ENCODE data around the gene ANKLE1. TPM values are rescaled to one million over a fixed set of nuclear protein-coding genes. Genes with fewer than 3 reads are reported as not detected.

The ANKLE1 gene
- total and polyA plus RNA-seq, 10 of the 15 experiments (the other 5 are each of a cell fraction or from before 2014, with no cell fraction given), result 2.2 to 17.9 (median 10.9) TPM

DNA sequence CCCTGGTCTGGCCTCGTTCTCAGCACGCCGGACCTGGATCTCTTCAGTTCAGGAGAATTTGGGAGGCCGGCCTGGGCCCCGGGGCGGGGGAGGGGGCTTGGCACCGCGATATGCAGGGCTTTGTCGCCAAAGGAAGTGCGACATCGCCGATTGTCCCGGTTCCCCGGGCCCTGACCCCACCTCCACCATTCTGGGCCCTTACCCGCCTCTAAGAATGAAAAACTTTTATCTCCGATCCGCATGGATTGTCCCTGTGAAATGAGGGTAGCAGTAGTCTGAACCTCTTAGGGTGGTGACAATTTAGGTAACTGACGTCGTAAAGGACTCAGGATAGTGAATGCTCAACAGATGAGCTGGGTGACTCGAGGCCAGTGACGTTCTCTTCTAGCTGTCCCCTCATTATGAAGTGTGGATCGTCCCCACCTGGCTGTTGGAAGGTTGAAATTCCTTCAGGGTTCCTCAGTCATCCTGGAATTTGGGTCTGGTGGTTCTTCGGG is 28.3 kb downstream of the ANKLE1 start (continued):
- TF ChIP-seq, protein P1, sequence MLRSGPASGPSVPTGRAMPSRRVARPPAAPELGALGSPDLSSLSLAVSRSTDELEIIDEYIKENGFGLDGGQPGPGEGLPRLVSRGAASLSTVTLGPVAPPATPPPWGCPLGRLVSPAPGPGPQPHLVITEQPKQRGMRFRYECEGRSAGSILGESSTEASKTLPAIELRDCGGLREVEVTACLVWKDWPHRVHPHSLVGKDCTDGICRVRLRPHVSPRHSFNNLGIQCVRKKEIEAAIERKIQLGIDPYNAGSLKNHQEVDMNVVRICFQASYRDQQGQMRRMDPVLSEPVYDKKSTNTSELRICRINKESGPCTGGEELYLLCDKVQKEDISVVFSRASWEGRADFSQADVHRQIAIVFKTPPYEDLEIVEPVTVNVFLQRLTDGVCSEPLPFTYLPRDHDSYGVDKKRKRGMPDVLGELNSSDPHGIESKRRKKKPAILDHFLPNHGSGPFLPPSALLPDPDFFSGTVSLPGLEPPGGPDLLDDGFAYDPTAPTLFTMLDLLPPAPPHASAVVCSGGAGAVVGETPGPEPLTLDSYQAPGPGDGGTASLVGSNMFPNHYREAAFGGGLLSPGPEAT (IDR thresholded peaks at IDR 0.05; ENCODE audit: low read depth), result no peak
- TF ChIP-seq RB1 (IDR thresholded peaks at IDR 0.05; ENCODE audit: borderline replicate concordance), result no peak
- no peak for TF ChIP-seq RFX5 (IDR thresholded peaks at IDR 0.05; ENCODE audit: low read depth, low read length)
- TF ChIP-seq IRF3 (IDR thresholded peaks at IDR 0.05), result no peak
- TF ChIP-seq CEBPZ (IDR thresholded peaks at IDR 0.05; ENCODE audit: low read depth, low read length), result no peak
- no peak for TF ChIP-seq SUZ12 (IDR thresholded peaks at IDR 0.05; ENCODE audit: unreplicated experiment)
- no peak for TF ChIP-seq FOXM1 (IDR thresholded peaks at IDR 0.05; ENCODE audit: low read depth, low read length)
- TF ChIP-seq MLLT1 (IDR thresholded peaks at IDR 0.05), result no peak
- TF ChIP-seq CEBPB (IDR thresholded peaks at IDR 0.05; ENCODE audit: borderline replicate concordance in 1 of 2, low read depth in 2 of 2, low read length in 2 of 2), result no peak
- TF ChIP-seq SMAD1 (IDR thresholded peaks at IDR 0.05; ENCODE audit: low read depth, partially characterized antibody), result no peak
- TF ChIP-seq USF2 (IDR thresholded peaks at IDR 0.05; ENCODE audit: borderline replicate concordance, low read depth, low read length), result no peak
- TF ChIP-seq GABPA (IDR thresholded peaks at IDR 0.05; ENCODE audit: low read depth), result peak; percentile 80; the same call in 1 of the 2 replicates
- TF ChIP-seq SMARCA5 (IDR thresholded peaks at IDR 0.05), result 0 out of 2 replicates have a peak, but pooled peaks have one; percentile 0
- TF ChIP-seq NFYB (IDR thresholded peaks at IDR 0.05; ENCODE audit: insufficient read depth, low read depth, low read length), result no peak
- TF ChIP-seq SIN3A (IDR thresholded peaks at IDR 0.05; ENCODE audit: low read depth, low read length), result no peak
- no peak for TF ChIP-seq SREBF2 (IDR thresholded peaks at IDR 0.05; ENCODE audit: low read length)
- no peak for TF ChIP-seq FOS (IDR thresholded peaks at IDR 0.05; ENCODE audit: borderline replicate concordance, extremely low read depth, insufficient read length)
- TF ChIP-seq, protein P2, sequence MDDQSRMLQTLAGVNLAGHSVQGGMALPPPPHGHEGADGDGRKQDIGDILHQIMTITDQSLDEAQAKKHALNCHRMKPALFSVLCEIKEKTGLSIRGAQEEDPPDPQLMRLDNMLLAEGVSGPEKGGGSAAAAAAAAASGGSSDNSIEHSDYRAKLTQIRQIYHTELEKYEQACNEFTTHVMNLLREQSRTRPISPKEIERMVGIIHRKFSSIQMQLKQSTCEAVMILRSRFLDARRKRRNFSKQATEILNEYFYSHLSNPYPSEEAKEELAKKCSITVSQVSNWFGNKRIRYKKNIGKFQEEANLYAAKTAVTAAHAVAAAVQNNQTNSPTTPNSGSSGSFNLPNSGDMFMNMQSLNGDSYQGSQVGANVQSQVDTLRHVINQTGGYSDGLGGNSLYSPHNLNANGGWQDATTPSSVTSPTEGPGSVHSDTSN (IDR thresholded peaks at IDR 0.05; ENCODE audit: insufficient replicate concordance, low read depth, low read length), result no peak

All from GM12878 (cell line).